Fibroblast of lung (primary cell): ENCODE measurements around the gene ZNF501.

Experiments used
- CTCF ChIP-seq, 2 donors: IDR thresholded peaks in 1 of 2; conservative IDR thresholded peaks in 1 of 2; 1 replicate in 1 of 2; 2 replicates in 1 of 2; pipeline ENCODE4 v1.5.1; 2011 to 2012; ENCODE audit warnings: low read length in 2 of 2, control low read depth in 1 of 2, inconsistent platforms in 1 of 2, low read depth in 1 of 2, mild to moderate bottlenecking in 1 of 2
- EZH2 ChIP-seq: IDR thresholded peaks from 2 replicates; pipeline ENCODE4 v1.5.1; 2012; ENCODE audit warnings: low read length, control low read depth, mild to moderate bottlenecking; ENCODE audit errors: missing control alignments

GRCh38 chr3:44680921-44681455, 48.4 kb upstream of the ZNF501 start:
- TF ChIP-seq EZH2 (no peak), CTCF (conservative IDR thresholded peaks at IDR 0.05 in 1 of 2, IDR thresholded peaks at IDR 0.05 in 1 of 2; ENCODE audit: low read depth in 1 of 2, low read length in 2 of 2) (no peak)
